SH-SY5Y (cell line): ENCODE results near the gene SGPP2.

Experiments used
- GATA2 ChIP-seq: IDR thresholded peaks from 2 replicates; pipeline ENCODE4 v1.6.1; 2011; ENCODE audit warnings: mild to moderate bottlenecking, low read depth, low read length
- GATA3 ChIP-seq: IDR thresholded peaks from 2 replicates; pipeline ENCODE4 v1.6.1; 2011; ENCODE audit warnings: low read depth, mild to moderate bottlenecking, low read length, moderate library complexity

GRCh38 chr2:222381566-222381965, 42.8 kb upstream of the SGPP2 start:
- TF ChIP-seq GATA2 (no peak), GATA3 (no peak)
